ENCODE measurements around the gene VSIR.

Gene VSIR

GRCh38 chr10:71765906-71766716 lies 7.2 kb downstream of the VSIR start:
- no peak for DNase-seq (ENCODE audit: low read depth in 1 of 2, low spot score in 1 of 2)

DNA sequence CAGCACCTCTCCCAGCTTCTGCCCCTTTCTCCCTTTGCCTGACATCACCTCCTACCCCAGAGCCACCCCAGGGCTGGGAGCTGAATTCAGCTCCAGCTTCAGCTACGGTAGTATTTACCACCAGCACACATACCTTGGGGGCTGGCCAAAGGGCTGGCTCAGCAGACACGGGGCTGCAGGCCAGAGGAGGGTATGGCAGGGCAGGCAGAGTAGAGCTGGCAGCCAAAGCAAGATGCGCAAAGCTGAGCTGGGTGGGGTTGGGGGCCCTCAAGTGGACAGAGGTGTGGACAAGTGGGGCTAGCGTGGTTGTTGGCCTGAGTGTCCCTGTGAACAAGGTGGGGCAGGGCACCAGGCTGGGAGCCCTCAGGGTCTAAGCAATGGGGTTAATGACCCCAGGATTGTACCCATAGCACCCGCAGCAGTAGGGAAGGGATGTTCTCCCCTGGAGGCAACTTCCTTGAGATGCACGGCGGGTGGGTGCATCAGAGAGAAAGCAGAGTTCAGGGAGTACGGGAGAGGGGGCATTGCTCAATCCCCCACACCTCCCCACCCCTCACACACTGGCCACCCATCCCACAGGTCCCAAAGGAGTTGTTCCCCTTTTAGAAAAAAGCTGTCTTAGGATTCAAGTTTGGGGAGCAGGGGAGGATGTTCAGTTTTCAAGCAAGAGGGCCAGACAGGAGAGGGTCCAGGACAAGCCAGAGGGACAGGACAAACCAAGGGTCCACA lies 8.0 kb downstream of the VSIR start:
- no peak for DNase-seq (ENCODE audit: low read depth in 1 of 2, low spot score in 1 of 2)

DNA sequence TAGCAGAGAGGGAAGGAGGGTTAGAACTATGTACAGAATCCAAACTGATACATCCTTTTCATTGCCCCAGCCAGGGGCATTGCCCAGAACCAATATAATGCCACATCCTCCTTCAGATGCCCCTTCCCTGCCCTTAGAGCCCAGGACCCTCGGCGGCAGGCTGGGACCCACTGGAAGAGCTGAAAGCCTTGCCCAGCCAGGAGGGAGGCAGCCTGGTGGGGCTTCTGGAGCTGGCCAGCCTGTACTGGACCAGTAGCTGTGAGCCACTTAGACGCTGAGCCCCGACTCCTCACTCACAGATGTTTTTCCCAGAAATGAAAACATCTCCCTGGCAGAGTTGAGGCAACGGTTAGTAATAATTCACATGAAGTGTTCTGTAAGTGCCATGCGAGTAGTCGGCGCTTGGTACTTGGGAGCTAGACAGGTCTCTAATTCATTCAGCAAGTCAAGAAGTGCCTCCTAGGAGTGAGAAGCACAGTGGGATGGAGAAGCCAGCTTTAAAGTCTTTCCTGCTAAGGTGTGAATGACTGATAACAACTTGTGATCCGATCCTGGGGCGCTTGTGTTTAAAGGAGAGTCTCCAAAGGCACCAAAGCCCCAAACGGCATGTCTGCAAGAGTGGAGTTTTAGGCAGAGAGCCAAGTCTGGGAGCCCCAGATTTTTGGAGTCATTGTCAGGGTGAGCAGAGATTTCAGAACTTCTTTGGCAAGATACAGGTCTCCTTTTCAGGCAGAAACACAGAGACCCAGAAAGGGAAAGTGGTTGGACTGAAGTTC lies 9.8 kb downstream of the VSIR start:
- no peak for DNase-seq (ENCODE audit: low read depth in 1 of 2, low spot score in 1 of 2)

DNA sequence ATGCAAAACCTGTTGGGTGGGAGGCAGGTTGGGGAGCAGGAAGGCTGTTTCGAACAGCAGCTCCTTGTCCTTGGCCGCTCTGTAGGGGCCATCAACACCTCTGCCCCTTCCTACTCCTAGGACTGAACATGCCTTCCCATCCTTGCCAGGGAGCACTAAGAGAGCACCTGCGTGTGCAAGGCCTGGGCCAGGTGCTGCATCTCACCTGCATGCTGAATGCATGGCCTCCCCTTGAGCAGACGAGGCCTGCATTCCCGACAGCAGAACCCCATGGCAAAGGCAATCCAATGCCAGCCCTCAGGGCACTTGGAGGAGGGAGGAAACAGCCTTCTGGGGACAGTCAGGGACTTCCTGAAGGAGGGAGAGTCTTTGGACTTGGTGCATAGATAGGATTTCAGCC lies 11.0 kb downstream of the VSIR start:
- DNase-seq (ENCODE audit: low read depth in 1 of 2, low spot score in 1 of 2) = no peak

- no peak for DNase-seq (ENCODE audit: low read depth in 1 of 2, low spot score in 1 of 2)
These were observed 11.7 kb downstream of the VSIR start for GRCh38 chr10:71761541-71762113.

- DNase-seq (ENCODE audit: low read depth in 1 of 2, low spot score in 1 of 2) = no peak
These were observed 12.2 kb downstream of the VSIR start for GRCh38 chr10:71761105-71761511.

DNA sequence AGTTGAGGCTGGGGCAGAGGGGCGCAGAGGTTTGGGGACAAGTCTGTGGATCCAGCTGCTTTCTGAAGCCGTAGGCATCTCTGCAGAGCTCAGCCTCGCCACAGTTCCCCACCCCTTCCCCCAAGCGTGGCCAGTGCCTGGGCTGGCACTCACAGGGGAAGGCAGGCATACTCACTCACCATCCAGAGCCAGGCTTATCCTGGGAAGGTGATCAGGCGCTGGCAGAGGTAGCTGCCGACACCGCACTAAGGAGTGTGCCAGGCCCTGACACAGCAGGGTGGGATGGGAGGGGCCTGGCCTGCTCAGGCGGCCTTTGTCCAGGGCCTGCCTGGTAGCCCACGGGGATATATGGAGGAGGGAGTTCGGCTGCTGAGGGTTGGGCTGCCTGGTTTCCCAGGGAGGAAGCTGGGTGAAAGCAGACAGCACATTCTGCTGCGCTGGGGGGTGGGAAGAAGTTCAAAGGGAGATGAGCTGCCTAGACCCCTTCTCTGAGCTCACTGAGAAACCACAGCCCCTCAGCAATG lies 15.9 kb downstream of the VSIR start:
- no peak for DNase-seq (ENCODE audit: low read depth in 1 of 2, low spot score in 1 of 2)

- no peak for DNase-seq (ENCODE audit: low read depth in 1 of 2, low spot score in 1 of 2)
These were observed 16.8 kb downstream of the VSIR start for GRCh38 chr10:71756311-71757191.

DNA sequence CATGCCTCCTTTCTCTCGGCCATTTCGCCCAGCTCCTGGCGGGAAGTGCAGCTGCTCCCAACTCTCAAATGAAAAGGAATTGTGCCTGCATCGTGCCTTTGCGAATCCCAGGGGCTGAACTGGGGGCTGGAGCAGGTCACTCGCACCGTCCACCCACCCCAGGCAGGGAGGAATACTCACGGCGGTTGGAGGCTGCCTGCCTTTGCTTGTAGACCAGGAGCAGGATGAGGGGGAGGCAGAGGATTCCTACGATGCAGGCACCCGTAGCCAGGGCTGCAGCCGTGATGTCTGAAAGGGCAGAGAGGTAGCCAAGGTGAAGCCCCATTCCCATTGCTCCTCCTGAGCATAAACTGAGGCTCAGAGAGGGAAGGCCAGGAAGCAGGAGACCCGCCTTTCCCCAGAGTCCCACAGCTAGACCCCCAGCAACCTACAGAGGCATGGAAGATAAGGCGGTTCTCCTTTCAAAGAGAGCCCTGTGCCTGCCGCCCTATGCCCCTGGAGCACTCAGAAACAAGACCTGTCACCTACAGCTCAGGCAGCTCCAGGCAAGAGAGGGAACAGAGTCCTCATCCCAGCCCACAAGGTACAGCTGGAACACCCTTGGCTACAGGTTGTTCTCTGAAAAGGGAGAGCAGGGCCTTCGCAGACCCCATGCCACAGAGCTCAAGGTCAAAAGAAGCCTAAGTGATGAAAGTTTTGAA lies 18.0 kb downstream of the VSIR start:
- no peak for DNase-seq (ENCODE audit: low read depth in 1 of 2, low spot score in 1 of 2)

DNA sequence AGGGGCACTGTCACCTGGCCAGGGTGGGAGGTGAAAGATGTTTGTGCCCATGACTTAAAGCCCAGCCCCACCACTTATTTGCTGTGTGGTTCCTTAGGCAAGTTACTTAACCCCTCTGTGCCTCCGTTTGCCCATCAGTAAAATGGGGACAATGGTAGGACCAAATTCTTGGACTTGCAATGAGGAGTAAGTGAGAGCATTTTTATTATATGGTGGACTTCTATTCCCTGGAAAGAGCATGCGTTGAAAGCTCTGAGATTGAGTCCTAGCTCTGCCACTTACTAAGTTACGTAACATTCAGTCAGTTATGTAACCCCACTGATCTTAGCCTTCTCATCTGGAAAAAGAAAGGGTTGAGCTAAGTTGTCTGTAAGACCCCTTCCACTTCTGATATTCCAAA lies 18.8 kb downstream of the VSIR start:
- DNase-seq (ENCODE audit: low read depth in 1 of 2, low spot score in 1 of 2) = no peak

DNA sequence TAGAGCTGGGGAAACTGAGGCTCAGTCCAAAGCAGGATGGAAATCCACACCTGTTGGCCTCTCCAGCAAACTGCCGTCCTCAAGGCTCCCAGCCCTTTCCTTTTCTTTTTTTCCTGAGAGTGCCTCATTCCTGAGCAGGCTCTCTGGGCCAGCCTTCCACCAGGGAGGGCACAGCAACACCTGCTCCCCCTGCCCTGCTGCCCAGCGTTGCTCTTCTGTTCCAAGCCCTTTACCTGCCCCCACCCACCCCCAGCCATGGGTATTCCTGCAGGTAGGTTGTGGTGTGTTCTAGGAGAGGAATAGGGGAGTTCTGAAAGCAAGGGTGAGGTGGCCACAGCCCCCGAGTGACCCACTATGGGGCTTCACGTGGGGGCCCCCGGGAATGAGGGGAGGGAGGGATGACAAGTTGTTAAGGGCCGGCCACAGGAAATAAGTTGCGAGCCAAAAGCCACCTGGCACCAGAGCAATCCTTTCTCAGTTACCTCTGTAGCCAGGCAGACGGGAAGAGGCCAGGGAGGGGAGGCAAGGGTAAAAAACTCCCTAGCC lies 19.3 kb downstream of the VSIR start:
- no peak for DNase-seq (ENCODE audit: low read depth in 1 of 2, low spot score in 1 of 2)

DNA sequence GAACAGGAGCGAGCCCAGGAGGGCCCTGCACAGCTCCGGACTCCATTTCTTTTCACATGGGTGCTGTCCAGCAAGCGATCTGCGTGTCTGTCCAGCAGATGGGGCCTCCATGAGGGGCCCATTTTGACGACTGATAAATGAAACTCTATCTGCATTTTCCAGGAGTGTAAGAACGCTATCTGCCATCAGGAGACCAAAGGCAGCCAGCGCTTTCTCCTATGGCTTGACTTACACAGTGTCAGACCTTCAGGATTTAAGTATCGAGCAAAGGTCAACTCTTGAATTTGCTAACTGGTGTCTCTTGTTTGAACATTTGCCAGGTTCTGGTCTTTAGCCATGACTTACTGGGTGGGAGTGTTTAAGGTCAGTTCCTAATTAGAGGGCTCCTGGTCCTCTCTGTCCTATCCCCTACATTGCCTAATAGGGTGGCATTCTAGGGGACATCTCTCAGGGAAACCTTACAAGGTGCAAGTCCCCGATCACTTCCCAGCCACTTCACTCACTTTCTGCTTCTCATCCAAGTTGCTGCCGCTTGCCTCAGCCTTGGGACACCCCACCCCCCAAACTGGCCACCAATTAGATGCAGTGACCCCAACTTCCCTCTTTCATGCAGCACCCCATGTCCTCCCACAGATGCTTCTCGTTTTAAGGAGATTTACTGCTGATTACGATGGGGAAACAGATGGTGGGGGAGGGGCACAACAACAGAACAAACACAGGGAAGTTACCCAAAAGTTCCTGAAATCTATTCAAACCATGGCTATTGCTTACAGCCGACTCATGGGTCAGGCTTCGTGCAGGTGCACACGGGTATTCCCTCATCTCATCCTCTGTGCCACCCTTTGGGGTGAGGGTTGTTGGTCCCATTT lies 20.0 kb downstream of the VSIR start:
- DNase-seq (ENCODE audit: low read depth in 1 of 2, low spot score in 1 of 2) = no peak

DNA sequence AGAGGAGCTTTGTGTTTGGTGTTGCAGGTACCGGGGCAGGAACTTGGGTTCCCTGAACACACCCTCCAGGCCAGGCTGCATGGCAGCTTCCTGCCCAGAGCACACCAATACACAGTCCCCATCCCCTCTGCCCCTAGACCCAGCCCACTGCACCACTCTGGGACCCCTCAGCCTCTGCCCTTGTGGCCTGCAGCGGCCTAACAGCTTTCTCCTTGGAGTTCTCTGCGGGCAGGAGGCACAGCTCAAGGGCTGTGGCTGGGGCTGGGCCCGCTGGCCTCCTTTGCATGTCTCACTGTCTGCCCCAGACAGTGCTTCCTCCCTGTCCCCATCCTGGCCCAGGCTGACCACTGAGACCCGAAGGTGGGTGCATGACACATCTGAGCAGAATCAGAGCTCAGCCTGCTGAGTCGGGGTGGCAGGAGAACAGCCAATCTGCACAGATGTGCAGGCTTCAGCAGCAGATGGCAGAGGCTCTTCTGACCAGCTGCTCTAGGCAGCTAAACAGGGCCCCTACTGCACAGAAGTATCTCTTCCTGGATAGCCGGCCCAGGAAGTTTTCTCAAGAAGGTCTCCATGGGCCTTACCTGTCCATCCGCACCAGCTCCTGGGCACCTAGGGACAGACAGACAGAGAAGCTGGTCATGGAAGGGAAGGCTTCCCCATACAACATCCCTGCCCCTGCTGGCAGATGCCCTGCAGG lies 20.8 kb downstream of the VSIR start:
- no peak for DNase-seq (ENCODE audit: low read depth in 1 of 2, low spot score in 1 of 2)

- no peak for DNase-seq (ENCODE audit: low read depth in 1 of 2, low spot score in 1 of 2)
These were observed 21.6 kb downstream of the VSIR start for GRCh38 chr10:71751515-71752224.

- DNase-seq (ENCODE audit: low read depth in 1 of 2, low spot score in 1 of 2) = no peak
These were observed 22.3 kb downstream of the VSIR start for GRCh38 chr10:71750986-71751385.

- DNase-seq (ENCODE audit: low read depth in 1 of 2, low spot score in 1 of 2) = no peak
These were observed 23.0 kb downstream of the VSIR start for GRCh38 chr10:71750124-71750841.

GRCh38 chr10:71749396-71749795 lies 23.9 kb downstream of the VSIR start:
- no peak for DNase-seq (ENCODE audit: low read depth in 1 of 2, low spot score in 1 of 2)
